ENCODE results near the gene BUB3.

Gene BUB3

GRCh38 chr10:123187781-123188180 lies 33.6 kb downstream of the BUB3 start:
- no peak overlapping the region for H3K4me3 ChIP-seq (replicated peaks; ENCODE audit: low read depth, low read length)
- no peak for DNase-seq (ENCODE audit: extremely low read depth, low read depth)
- TF ChIP-seq, protein P1, sequence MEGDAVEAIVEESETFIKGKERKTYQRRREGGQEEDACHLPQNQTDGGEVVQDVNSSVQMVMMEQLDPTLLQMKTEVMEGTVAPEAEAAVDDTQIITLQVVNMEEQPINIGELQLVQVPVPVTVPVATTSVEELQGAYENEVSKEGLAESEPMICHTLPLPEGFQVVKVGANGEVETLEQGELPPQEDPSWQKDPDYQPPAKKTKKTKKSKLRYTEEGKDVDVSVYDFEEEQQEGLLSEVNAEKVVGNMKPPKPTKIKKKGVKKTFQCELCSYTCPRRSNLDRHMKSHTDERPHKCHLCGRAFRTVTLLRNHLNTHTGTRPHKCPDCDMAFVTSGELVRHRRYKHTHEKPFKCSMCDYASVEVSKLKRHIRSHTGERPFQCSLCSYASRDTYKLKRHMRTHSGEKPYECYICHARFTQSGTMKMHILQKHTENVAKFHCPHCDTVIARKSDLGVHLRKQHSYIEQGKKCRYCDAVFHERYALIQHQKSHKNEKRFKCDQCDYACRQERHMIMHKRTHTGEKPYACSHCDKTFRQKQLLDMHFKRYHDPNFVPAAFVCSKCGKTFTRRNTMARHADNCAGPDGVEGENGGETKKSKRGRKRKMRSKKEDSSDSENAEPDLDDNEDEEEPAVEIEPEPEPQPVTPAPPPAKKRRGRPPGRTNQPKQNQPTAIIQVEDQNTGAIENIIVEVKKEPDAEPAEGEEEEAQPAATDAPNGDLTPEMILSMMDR (IDR thresholded peaks at IDR 0.05; ENCODE audit: low read depth, low read length, missing control alignments): no peak

DNA sequence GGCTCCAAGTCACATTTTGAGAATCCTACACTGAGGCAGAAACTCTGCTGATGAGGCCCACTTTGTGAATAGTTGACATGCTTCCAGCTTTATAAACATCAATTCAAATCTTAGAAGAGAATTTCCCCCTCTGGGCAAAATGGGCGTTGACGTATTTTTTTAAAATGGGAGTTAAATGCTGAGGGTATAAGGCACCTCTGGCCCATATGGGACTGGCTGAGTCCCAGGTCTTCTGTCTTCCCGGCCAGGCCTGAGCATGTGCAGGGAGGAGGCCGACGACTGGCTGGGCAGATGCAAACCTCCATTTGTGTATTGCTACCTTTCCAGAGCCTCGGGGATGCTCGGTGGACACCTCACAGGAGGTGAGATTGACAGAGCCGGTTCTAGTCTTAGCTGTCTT lies 37.7 kb downstream of the BUB3 start:
- TF ChIP-seq, protein P1 (IDR thresholded peaks at IDR 0.05; ENCODE audit: low read depth, low read length, missing control alignments): no peak
- H3K4me3 ChIP-seq (replicated peaks; ENCODE audit: low read depth, low read length): no peak overlapping the region
- no peak for DNase-seq (ENCODE audit: extremely low read depth, low read depth)

DNA sequence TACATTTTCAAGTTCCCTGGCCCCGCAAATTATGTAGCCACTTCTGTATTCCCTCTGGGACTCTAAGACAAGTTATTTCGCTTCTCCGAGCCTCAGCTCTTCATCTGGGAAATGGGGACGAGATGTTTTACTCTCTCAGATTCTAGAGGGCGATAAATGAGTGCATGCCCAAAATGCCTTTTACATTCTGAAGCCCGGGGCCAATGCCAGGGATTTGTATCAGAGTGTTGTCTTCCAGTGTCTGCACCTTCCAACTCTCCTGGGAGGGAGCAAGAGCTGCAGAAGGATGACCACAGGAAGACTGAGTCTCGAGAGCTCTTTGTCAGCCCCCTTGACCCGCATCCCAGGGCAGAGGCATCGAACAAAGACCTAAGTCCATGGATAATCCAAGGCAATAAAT lies 39.9 kb downstream of the BUB3 start:
- no peak overlapping the region for H3K4me3 ChIP-seq (replicated peaks; ENCODE audit: low read depth, low read length)
- TF ChIP-seq, protein P1 (IDR thresholded peaks at IDR 0.05; ENCODE audit: low read depth, low read length, missing control alignments): no peak
- DNase-seq (ENCODE audit: extremely low read depth, low read depth): no peak

- TF ChIP-seq, protein P1 (IDR thresholded peaks at IDR 0.05; ENCODE audit: low read depth, low read length, missing control alignments): no peak
- no peak for DNase-seq (ENCODE audit: extremely low read depth, low read depth)
- H3K4me3 ChIP-seq (replicated peaks; ENCODE audit: low read depth, low read length): no peak overlapping the region
Measured at GRCh38 chr10:123200531-123200930, 46.3 kb downstream of the BUB3 start.

GRCh38 chr10:123202506-123202905 lies 48.3 kb downstream of the BUB3 start:
- DNase-seq (ENCODE audit: extremely low read depth, low read depth): no peak
- TF ChIP-seq, protein P1 (IDR thresholded peaks at IDR 0.05; ENCODE audit: low read depth, low read length, missing control alignments): no peak
- H3K4me3 ChIP-seq (replicated peaks; ENCODE audit: low read depth, low read length): no peak overlapping the region

- no peak for DNase-seq (ENCODE audit: extremely low read depth, low read depth)
- no peak overlapping the region for H3K4me3 ChIP-seq (replicated peaks; ENCODE audit: low read depth, low read length)
- TF ChIP-seq, protein P1 (IDR thresholded peaks at IDR 0.05; ENCODE audit: low read depth, low read length, missing control alignments): no peak
Measured at GRCh38 chr10:123203393-123204126, 49.4 kb downstream of the BUB3 start.

GRCh38 chr10:123204127-123204461 lies 49.9 kb downstream of the BUB3 start:
- DNase-seq (ENCODE audit: extremely low read depth, low read depth): no peak
- TF ChIP-seq, protein P1 (IDR thresholded peaks at IDR 0.05; ENCODE audit: low read depth, low read length, missing control alignments): no peak
- no peak overlapping the region for H3K4me3 ChIP-seq (replicated peaks; ENCODE audit: low read depth, low read length)

Measured in HFF-Myc (cell line).